Measurements from ENCODE around the gene KRTAP4-5. TPM values are rescaled to one million over a fixed set of nuclear protein-coding genes. Genes with fewer than 3 reads are reported as not detected.
"Not testable (repeated sequence)": the region's sequence is repeated elsewhere in the genome, so short reads cannot be mapped to it uniquely, and the experiment has no call there.

Gene KRTAP4-5
- total RNA-seq, 1 donor from 2014 or later, result not detected

GRCh38 chr17:41119696-41120690 lies 29.6 kb downstream of the KRTAP4-5 start:
- ATAC-seq; intact Hi-C loops (cut with DNase I); DNase-seq (ENCODE audit: low spot score): not testable (repeated sequence)

GRCh38 chr17:41118721-41119120 lies 30.9 kb downstream of the KRTAP4-5 start:
- ATAC-seq (no peak), DNase-seq (ENCODE audit: low spot score) (no peak)
- intact Hi-C loops (cut with DNase I), result no loop called here

GRCh38 chr17:41117846-41118386 lies 31.7 kb downstream of the KRTAP4-5 start, which contains the start of gene KRTAP4-11:
Gene KRTAP4-11, minus strand, starts transcription at chr17:41118373. Its CDS starts 58 bp downstream, at chr17:41118315.
- ATAC-seq; intact Hi-C loops (cut with DNase I); DNase-seq (ENCODE audit: low spot score): not testable (repeated sequence)

GRCh38 chr17:41116297-41116696 lies 33.3 kb downstream of the KRTAP4-5 start:
- intact Hi-C loops (cut with DNase I), result no loop called here
- no peak for DNase-seq (ENCODE audit: low spot score)
- ATAC-seq, result no peak

GRCh38 chr17:41111151-41111885 lies 38.3 kb downstream of the KRTAP4-5 start:
- DNase-seq (ENCODE audit: low spot score) (no peak), ATAC-seq (no peak)
- intact Hi-C loops (cut with DNase I), result no loop called here

GRCh38 chr17:41108728-41109386 lies 40.8 kb downstream of the KRTAP4-5 start:
- DNase-seq (ENCODE audit: low spot score); ATAC-seq; intact Hi-C loops (cut with DNase I): not testable (repeated sequence)

- intact Hi-C loops (cut with DNase I), result no loop called here
- ATAC-seq (no peak), DNase-seq (ENCODE audit: low spot score) (no peak)
Observed at GRCh38 chr17:41107941-41108450, 41.6 kb downstream of the KRTAP4-5 start.

- ATAC-seq; intact Hi-C loops (cut with DNase I); DNase-seq (ENCODE audit: low spot score): not testable (repeated sequence)
Observed at GRCh38 chr17:41105347-41105746, 44.3 kb downstream of the KRTAP4-5 start, which contains the start of gene KRTAP4-9. Gene KRTAP4-9, plus strand, starts transcription at chr17:41105389. Its CDS starts 0 bp downstream, at chr17:41105389.

GRCh38 chr17:41104386-41105038 lies 45.1 kb downstream of the KRTAP4-5 start:
- ATAC-seq; intact Hi-C loops (cut with DNase I); DNase-seq (ENCODE audit: low spot score): not testable (repeated sequence)

- ATAC-seq, result no peak
- intact Hi-C loops (cut with DNase I), result no loop called here
- DNase-seq (ENCODE audit: low spot score), result no peak
Observed at GRCh38 chr17:41103896-41104295, 45.7 kb downstream of the KRTAP4-5 start.

- intact Hi-C loops (cut with DNase I), result no loop called here
- no peak for DNase-seq (ENCODE audit: low spot score)
- ATAC-seq, result no peak
Observed at GRCh38 chr17:41101586-41102259, 47.9 kb downstream of the KRTAP4-5 start, which contains the start of gene KRTAP4-16. Gene KRTAP4-16, minus strand, starts transcription at chr17:41102209. Its CDS starts 0 bp downstream, at chr17:41102209.

GRCh38 chr17:41099682-41100480 lies 49.7 kb downstream of the KRTAP4-5 start:
- DNase-seq (ENCODE audit: low spot score); intact Hi-C loops (cut with DNase I); ATAC-seq: not testable (repeated sequence)

Other genes with a start within 250 kb of the KRTAP4-5 start
- gene KRT23, start 212.2 kb downstream of the KRTAP4-5 start, total RNA-seq, result 0.53 TPM
- not detected for gene KRT39, start 182.9 kb downstream of the KRTAP4-5 start, total RNA-seq
- not detected for gene KRT40, start 165.5 kb downstream of the KRTAP4-5 start, total RNA-seq
- not detected for gene KRTAP3-3, start 155.7 kb downstream of the KRTAP4-5 start, total RNA-seq
- not detected for gene KRTAP3-2, start 149.9 kb downstream of the KRTAP4-5 start, total RNA-seq
- gene KRTAP3-1, start 140.7 kb downstream of the KRTAP4-5 start, total RNA-seq, result not detected
- not detected for gene KRTAP1-5, start 122.6 kb downstream of the KRTAP4-5 start, total RNA-seq
- gene KRTAP1-4, start 119.6 kb downstream of the KRTAP4-5 start, total RNA-seq, result not detected
- gene KRTAP1-3, start 115.0 kb downstream of the KRTAP4-5 start, total RNA-seq, result not detected
- not detected for gene KRTAP1-1, start 108.4 kb downstream of the KRTAP4-5 start, total RNA-seq
- not detected for gene KRTAP2-1, start 102.5 kb downstream of the KRTAP4-5 start, total RNA-seq
- not detected for gene KRTAP2-2, start 94.6 kb downstream of the KRTAP4-5 start, total RNA-seq
- not detected for gene KRTAP2-3, start 89.7 kb downstream of the KRTAP4-5 start, total RNA-seq
- gene KRTAP2-4, start 83.9 kb downstream of the KRTAP4-5 start, total RNA-seq, result not detected
- gene KRTAP4-7, start 65.7 kb downstream of the KRTAP4-5 start, total RNA-seq, result not detected
- gene KRTAP4-8, start 51.7 kb downstream of the KRTAP4-5 start, total RNA-seq, result not detected
- not detected for gene KRTAP4-16, start 47.6 kb downstream of the KRTAP4-5 start, total RNA-seq
- not detected for gene KRTAP4-9, start 44.4 kb downstream of the KRTAP4-5 start, total RNA-seq
- not detected for gene KRTAP4-11, start 31.5 kb downstream of the KRTAP4-5 start, total RNA-seq
- not detected for gene KRTAP4-12, start 25.6 kb downstream of the KRTAP4-5 start, total RNA-seq
- gene KRTAP4-6, start 9.3 kb downstream of the KRTAP4-5 start, total RNA-seq, result not detected
- gene KRTAP4-4, start 10.9 kb upstream of the KRTAP4-5 start, total RNA-seq, result not detected
- gene KRTAP4-3, start 18.4 kb upstream of the KRTAP4-5 start, total RNA-seq, result not detected
- gene KRTAP4-2, start 28.4 kb upstream of the KRTAP4-5 start, total RNA-seq, result not detected
- gene KRTAP4-1, start 35.1 kb upstream of the KRTAP4-5 start, total RNA-seq, result not detected
- gene KRTAP9-1, start 40.1 kb upstream of the KRTAP4-5 start, total RNA-seq, result not detected
- not detected for gene KRTAP9-2, start 76.8 kb upstream of the KRTAP4-5 start, total RNA-seq
- gene KRTAP9-3, start 82.6 kb upstream of the KRTAP4-5 start, total RNA-seq, result not detected
- gene KRTAP9-8, start 88.2 kb upstream of the KRTAP4-5 start, total RNA-seq, result not detected
- not detected for gene KRTAP9-4, start 99.9 kb upstream of the KRTAP4-5 start, total RNA-seq
- gene KRTAP9-9, start 105.6 kb upstream of the KRTAP4-5 start, total RNA-seq, result not detected
- gene KRTAP9-6, start 115.6 kb upstream of the KRTAP4-5 start, total RNA-seq, result not detected
- not detected for gene KRTAP9-7, start 125.9 kb upstream of the KRTAP4-5 start, total RNA-seq
- gene KRTAP29-1, start 153.0 kb upstream of the KRTAP4-5 start, total RNA-seq, result not detected
- not detected for gene KRTAP16-1, start 159.5 kb upstream of the KRTAP4-5 start, total RNA-seq
- not detected for gene KRTAP17-1, start 165.9 kb upstream of the KRTAP4-5 start, total RNA-seq
- gene KRT33A, start 201.0 kb upstream of the KRTAP4-5 start, total RNA-seq, result not detected
- gene KRT33B, start 220.0 kb upstream of the KRTAP4-5 start, total RNA-seq, result not detected
- not detected for gene KRT34, start 232.5 kb upstream of the KRTAP4-5 start, total RNA-seq
- gene KRT31, start 247.8 kb upstream of the KRTAP4-5 start, total RNA-seq, result not detected